ENCODE measurements around the gene GABRA6. TPM values are rescaled to one million over a fixed set of nuclear protein-coding genes. Genes with fewer than 3 reads are reported as not detected.
"Not testable (repeated sequence)": the region's sequence is repeated elsewhere in the genome, so short reads cannot be mapped to it uniquely, and the experiment has no call there.

Gene GABRA6
- not detected for polyA plus RNA-seq (ENCODE audit: insufficient read length)

DNA sequence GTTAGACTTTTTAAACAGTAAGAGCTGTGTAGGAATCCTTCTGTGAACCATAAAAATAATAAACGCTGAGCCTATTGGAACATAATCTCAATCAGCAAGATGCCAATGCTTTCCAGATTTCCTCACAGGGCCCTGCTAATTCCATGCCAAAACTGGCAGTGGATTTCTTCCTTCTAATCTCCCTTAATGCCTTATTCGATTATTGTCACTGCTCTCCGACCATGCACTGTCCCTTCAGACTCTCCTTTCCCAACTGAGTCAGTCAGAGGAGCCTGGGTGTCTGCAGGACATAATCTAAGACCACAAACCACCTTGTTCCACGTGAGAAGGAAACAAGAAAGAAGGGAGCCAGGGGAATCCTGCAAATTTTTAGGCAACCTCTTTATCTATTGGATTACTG is at the start of gene GABRA6:
GABRA6 (plus strand) TSS at position 261 of the 400 bp plus-strand sequence. CDS start 269 bp downstream, outside the sequence.
- DNase-seq (ENCODE audit: low read depth), result no peak

DNA sequence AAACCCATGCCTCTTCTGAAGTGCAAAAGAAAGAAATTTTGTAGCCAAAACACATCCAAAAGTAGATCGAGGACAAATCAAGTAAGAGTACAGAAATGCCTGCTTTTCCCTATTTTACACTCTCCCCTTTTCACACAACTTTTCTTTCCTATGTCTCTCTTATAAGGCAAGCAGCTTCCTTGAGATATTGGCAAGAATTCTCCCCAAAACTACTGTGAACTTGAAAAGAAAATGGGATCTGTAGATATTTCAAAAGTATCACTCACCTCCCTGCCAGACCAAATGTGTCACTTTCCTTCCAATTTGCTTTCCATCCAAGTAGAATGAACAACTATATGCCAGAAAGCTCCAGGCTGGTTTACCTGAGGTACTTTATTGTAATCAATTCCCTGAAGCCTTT is 47.9 kb upstream of the GABRA6 start:
- no peak for DNase-seq (ENCODE audit: low read depth)

DNA sequence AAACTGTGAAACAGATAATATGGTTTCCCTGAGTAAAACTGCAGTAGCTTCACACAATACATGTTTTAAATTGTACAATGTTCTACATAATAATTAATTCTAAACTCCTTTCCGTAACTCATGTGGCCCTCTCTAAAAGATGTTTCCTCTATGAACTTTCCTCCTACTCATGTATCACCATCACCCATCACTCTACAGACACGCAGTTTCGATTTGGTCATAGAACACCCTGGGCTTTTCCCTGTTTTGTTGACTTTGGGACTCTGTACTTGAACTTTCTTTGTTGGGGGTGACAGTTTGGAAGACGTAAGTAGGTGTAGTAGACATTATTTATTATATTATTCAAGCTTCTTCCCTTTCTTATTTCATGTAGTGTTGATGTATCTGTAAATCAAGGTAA is 44.1 kb upstream of the GABRA6 start:
- no peak for DNase-seq (ENCODE audit: low read depth)

DNA sequence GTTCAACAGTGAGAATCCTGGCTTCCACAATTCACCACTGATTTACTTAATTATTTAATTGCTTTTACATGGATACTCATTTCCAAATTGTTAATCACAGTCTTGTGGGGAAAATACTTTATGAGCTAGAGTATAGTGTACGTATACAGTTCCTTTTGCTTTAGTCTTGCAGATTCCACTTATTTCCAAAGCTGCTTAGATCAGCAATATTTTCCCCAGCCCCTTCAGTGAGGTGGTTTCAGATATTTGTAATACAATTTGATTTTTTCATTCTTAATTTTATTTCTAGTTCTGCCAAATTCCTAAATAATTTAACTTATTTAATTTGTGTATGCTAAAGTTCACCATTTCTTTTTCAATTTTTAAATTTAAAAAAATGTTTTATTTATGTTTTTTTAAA is 40.3 kb upstream of the GABRA6 start:
- DNase-seq (ENCODE audit: low read depth), result no peak

DNA sequence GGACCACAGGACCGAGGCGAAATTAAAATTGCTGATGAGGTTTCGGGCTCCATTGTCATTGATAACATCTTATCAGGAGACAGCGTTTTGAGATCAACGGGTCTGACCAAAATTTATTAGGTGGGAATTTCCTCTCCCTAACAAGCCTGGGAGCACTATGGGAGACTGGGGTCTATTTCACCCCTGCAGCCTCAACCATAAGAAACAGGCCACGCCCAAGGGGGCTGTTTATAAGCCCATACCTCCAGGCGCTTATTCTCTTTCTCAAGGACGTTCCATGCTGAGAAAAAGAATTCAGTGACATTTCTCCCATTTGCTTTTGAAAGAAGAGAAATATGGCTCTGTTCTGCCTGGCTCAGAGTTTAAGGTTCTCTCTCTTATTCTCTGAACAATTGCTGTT is 33.6 kb upstream of the GABRA6 start:
- not testable (repeated sequence) for DNase-seq (ENCODE audit: low read depth)

DNA sequence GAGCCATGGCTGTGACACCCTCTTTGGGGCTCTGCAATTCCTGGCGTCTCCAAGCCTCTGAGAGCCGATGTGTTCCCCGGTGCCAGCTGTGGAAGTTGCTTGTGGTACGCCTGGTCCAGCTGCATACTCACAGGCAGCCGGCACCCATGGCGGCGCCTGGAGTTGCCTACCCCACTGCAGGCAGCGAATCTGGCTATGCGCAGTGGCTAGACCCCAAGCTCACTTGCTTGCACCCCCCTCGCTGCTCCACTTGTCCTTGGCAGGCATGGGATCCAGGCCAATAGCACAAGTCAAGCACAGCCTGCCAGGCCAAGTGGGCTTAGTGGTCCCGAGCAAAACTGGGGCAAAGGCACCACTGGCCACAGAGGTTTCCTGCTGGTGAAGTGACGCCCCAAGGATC is 24.7 kb upstream of the GABRA6 start:
- DNase-seq (ENCODE audit: low read depth), result no peak

DNA sequence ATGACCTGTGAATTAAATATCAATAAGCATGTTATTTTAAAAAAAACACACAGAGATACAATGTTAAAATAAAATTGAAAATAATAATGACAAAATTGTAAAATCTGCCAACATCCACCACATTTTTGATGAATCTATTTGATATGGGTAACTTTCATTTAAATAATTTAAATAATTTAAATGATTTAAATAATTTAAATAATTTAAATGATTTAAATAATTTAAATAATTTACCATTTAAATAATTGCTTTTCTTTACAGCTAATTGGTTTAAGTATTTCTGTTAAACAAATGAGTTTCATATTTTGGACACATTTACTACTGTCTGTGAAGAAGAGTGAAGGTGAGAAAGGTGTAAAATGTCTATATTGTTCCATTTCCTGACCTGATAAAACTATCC is 22.1 kb upstream of the GABRA6 start:
- DNase-seq (ENCODE audit: low read depth), result no peak

DNA sequence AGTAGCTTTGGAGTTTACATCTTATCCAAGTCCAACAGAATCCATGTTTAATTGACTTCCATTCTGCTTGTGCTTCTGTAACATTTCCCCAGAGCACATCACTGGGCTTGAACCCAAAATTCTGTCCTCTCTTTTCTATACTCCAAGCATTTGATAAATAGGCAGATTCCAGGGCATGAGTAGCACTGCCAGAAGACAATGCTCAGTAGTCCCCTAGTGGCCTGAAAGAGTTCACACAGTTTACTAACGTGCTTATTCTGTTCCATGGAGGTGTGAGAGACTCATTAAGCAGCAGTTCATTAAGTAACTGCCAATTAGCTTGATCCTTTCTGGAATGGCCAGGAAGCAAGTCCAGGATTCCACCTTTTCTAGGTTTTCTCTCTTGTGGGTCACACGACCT is 9.4 kb upstream of the GABRA6 start:
- no peak for DNase-seq (ENCODE audit: low read depth)

DNA sequence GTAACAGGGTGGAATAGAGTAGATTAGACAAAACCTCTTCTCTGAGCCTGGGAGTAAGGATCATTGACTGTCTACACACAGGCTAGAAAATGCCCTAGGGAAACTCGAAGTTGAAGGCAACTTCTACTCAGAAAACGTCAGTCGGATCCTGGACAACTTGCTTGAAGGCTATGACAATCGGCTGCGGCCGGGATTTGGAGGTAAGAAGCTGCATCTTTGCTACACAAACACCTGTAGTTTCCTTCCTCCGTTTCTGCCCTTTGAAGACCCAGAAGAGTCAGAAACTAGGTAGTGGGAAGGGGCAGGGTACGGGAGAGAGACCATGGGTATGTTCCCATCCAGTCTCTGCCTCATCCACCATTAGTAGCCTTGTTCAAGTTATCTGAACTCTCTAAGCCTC is 628 bp downstream of the GABRA6 start:
- no peak for DNase-seq (ENCODE audit: low read depth)

DNA sequence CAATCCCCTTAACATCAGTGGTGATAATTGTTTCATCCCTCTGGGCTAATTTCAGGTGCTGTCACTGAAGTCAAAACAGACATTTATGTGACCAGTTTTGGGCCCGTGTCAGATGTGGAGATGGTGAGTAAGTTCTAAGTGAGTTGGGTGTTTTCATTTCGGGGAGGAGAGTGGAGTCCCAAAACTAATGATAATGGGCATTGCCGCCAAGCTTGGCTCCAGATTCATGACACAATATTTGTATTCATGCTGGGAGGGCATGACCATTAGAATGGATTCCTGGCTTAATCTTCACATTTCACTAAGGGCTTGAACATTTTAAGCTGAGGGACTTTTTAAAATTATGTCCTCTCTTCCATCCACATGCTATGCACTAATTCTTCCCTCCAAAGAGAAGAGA is 1.4 kb downstream of the GABRA6 start:
- DNase-seq (ENCODE audit: low read depth), result no peak

DNA sequence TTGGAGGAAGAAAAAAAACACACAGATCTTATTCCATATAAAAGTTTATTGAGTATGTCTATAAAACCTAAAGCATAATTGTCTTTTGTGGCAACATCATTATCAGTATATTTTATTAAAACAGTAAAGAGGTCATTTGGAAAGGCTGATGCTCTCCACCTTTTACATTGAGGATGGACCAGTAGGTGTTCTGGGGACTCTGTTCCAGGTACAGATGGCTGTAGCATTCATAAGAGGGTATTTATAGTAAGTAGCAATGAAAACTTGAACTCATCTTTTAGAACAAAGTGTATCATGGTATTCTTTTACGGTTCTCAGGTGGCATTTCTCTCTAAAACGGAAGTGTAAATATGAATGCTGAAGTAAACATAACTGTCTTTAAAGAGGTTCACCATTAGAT is 1.8 kb downstream of the GABRA6 start:
- DNase-seq (ENCODE audit: low read depth), result no peak

DNA sequence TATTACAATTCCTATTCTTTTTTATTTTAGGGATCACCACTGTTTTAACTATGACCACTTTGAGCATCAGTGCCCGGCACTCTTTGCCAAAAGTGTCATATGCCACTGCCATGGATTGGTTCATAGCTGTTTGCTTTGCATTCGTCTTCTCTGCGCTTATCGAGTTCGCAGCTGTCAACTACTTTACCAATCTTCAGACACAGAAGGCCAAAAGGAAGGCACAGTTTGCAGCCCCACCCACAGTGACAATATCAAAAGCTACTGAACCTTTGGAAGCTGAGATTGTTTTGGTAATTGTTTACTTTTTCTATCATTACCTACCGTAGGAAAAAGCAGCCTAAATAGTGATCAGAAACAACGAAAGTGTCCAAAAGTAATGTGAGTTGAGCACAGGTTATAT is 6.4 kb downstream of the GABRA6 start:
- DNase-seq (ENCODE audit: low read depth), result no peak

DNA sequence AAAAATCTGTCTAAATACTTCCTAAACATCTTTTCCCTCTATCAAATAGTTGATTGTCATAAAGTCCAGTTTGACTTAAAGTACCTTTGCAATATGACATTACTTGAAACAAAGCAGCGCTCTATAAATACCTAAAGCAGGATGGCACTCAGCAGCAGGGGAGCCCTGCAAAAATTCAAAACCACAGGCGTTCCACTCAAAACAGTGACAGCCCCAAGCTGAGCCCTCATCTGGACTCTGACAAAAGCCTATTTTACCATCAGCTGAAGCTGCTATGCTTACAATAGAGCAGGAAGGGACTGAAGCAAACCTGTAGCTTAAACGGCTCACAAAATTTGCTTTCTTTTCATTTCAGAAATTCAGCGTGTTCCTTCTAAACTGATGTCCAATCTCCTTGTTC is 11.5 kb downstream of the GABRA6 start:
- no peak for DNase-seq (ENCODE audit: low read depth)

DNA sequence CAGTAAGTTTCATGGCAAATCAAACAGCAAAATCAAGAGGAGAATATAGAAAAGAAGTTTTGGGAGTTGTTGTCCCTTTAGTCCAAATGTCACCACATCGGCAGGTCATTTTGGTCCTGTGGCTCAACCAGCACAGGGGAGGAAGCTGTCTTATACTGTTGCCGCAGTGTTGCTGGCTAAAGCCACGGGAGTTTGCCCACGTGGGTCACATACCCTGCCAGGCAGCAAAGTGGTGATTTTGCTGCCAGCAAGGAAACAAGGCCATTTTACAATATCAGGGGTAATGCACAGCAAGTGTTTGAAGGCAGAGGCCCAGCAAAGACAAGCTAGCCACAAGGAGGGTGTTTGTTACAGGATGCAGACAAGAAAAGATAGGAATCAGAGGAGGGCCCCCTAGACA is 14.5 kb downstream of the GABRA6 start:
- DNase-seq (ENCODE audit: low read depth), result no peak

DNA sequence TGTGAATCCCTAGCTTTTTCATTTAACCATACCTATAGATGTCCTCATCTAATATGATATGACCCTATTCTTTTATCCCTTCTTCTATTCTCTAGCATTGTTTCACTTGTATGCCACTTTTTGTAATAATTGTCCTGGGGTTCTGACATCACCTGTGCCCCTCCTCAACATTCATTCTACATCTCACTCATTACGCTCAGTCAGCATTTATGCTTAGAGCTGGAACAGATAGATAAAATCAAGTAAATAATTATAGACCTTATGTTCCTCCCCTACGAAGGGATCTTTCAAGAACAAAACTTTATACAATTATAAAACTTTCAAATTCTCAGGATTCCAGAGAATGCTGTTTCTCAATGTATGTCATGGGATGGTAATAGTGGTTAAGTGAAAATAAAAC is 18.0 kb downstream of the GABRA6 start:
- no peak for DNase-seq (ENCODE audit: low read depth)

DNA sequence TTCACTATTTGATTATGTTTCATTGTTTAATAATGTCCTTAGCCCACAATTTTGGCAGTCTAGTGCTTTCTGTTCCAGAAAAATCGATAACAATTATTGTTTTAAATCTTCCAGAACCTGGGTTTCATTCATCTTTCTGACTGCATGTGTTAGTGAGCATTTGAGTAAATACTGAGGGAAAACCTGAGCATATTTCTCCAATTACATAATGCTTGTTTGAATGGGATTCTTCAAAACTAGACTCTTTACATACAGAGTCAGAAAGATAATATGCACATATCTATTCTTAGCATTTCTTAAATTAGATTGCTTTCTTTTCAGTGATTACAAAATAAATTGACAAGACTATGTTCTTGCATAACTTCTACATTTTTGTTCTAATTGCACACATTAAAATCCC is 21.9 kb downstream of the GABRA6 start:
- no peak for DNase-seq (ENCODE audit: low read depth)

DNA sequence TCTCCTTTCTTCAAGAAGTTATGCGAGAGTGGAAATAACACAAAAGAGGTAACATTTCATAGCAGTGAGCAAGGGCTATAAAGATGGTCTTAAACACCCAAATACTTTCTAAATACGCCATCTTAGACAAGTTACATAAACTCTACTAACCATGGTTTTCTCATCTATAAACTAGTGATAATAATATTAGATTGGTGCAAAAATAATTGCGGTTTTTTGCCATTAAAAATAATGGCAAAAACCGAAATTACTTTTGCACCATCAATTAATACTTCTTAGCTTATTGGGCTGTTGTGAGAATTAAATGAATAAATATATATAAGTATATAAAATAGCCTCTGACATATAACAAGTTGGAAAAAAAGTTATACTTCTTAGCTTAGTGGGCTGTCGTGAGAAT is 23.7 kb downstream of the GABRA6 start:
- DNase-seq (ENCODE audit: low read depth), result no peak

DNA sequence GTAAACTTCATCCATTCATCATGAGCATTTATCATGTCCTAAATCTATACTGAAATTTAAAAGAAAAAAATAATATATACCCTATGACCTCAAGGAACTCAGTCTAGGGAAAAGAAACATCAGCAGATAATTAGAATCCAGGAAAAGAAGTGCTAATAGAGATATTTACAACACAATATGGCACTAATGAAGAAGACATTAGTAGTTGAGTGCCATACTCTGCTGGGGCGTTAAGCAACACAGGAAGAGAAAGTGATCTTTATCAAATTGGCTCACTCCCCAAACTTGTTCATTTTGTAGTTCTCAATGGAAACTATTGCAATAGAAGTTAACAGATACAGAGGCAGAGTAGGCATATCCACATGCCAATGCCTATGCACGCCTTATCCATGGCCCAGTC is 27.5 kb downstream of the GABRA6 start:
- DNase-seq (ENCODE audit: low read depth), result no peak

DNA sequence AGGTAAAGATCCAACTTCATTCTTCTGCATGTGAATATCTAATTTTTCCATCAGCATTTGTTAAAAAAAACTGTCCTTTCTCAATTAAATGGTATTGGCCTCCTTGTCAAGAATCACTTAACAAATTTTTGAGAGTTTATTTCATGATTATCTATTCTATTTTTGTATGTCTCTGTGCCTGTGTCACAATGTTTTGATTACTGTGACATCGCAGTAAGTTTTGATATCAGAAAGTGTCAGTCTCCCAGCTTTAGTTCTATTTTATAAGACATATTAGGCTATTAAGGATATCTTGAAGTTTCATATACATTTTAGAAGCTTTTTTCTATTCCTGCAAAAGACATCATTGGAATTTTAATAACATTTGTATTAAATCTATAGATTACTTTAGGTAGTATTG is 33.6 kb downstream of the GABRA6 start:
- no peak for DNase-seq (ENCODE audit: low read depth)

DNA sequence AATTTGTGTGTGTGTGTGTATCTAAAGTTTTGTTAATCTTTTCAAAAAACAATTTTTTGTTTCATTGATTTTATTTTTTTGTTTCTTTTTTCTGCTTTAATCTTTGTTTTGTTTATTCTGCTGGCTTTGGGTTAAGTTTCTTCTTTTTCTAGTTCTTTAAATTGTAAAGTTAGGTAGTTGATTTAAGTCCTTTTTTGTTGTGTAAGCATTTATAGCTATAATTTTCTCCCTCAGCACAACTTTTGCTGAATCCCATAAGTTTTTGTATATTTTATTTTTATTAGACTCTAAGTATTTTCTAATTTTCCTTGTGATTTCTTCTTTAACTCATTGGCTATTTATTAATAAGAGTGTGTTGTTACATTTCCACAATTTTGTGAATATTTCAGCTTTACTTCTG is 34.9 kb downstream of the GABRA6 start:
- DNase-seq (ENCODE audit: low read depth), result no peak

DNA sequence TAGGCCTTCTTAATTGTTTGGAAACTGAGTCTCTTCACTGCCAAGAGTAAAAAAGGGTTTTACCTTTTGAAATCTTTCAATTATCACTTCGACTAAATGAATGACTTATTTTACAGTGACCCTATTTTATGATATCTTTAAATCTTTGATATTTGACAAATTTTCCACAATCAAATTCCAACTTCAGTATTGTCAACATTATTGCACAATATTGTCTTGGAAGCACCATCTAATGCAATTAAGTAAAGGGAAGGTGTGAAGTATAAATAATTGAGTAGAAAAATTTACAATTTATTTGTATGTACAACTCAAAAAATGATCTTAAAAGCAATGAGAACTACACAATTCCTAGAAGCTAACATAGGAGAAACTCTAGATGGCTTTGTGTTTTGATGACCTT is 49.2 kb downstream of the GABRA6 start:
- no peak for DNase-seq (ENCODE audit: low read depth)

DNA sequence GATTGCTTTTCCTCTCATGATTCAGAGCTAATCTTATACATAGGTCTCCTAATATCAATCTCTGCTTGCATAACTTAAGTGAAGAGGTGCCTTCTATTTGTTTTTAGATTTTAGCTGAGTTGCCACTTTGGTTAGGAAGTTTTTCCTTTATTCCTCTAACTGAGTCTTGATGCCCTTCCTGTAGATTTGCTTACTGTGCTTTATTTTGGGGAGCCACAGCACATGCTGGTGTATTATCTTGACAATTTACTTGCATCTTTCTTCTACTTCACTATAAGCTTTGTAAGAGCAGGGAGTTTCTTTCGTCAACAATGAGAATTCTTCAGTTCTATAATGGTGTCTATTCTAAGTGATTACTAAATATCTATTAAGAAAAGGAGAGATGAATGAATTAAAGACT is 54.9 kb downstream of the GABRA6 start:
- DNase-seq (ENCODE audit: low read depth), result no peak

DNA sequence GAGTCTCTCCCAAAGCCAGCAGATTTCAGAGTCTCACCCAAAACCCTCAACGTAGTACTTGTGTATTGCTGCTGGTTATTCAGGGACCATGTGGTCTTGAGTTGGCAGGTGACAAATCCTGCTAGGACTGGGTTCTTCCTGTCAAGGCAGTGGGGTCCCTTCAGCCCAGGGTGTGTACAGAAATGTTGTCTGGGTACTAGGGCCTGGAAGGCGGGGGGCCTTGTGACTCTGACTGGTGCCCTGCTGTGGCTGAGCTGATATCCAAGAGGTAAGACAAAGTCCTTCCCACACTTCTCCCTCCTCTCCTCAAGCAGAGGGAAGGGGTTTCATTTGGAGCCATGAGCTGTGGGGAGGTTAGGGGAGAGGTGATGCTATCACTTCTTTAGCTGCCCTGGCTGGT is 58.8 kb downstream of the GABRA6 start:
- DNase-seq (ENCODE audit: low read depth), result no peak

DNA sequence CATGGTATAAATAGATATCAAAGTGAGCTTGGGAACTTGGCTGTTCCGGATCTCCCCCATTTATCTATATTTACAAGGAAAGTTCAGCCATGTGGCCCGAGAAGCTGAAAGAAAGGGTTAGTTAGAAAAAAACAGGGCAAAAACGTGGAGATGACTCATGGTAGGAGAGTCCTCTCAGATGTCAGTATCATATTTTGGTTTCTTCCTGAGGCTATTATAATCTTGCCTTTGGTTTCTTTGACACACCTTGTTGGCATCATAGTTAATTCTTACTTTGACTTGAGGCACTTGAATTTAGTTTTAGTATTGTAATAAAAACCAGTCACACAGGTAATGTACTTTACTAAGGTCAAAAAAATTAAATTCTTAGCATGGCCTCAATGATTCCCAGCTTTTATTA is 59.9 kb downstream of the GABRA6 start:
- no peak for DNase-seq (ENCODE audit: low read depth)

DNA sequence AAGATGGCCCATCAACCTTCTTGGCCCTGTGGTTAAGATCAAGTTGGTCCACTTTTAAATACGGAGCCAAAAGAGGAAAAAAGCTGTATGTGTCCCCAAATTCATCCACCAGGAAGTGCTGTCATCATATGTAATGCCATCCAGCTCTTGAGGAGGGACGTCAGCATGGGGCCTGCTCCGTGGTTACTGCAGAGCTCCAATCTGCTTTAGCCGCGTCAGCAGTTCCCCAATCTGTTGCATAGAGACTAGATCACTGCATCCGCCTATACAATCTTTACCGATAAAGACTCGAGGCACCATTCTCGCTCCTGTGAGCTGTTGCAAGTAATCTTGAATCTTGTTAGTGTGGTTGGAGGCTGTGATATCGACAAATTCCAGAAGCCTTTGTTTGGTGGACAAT is 65.7 kb downstream of the GABRA6 start:
- no peak for DNase-seq (ENCODE audit: low read depth)
